ENCODE measurements around the gene ZNF830. TPM values are rescaled to one million over a fixed set of nuclear protein-coding genes. Genes with fewer than 3 reads are reported as not detected.
"Not testable (repeated sequence)": the region's sequence is repeated elsewhere in the genome, so short reads cannot be mapped to it uniquely, and the experiment has no call there.

ZNF830 gene
- total and polyA plus RNA-seq, 2 of the 13 experiments (the other 11 are each of a cell fraction or from before 2014, with no cell fraction given): 6.1 to 19.0 TPM

DNA sequence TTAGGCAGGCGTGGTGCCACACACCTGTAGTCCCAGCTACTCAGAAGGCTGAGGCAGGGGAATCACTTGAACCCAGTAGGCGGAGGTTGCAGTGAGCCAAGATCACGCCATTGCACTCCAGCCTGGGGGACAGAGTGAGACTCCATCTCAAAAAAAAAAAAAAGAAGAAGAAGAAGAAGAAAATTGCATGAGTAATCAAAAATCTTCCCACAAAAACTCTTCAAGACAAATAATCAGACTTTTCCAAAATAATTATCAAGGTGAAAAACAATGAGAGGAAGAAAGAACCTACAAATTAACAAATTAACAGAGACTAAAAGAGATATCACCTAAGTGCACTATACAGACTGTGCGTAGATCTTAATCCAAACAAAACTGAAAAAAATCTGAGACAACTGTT is 10.6 kb upstream of the ZNF830 start:
- BruUV-seq (replicated peaks); ATAC-seq; intact Hi-C loops (cut with micrococcal nuclease; ENCODE audit: unreplicated experiment); H3K79me2 ChIP-seq (ENCODE audit: insufficient read depth, low read length); CTCF ChIA-PET (ENCODE audit: low intra/inter-chr PET ratio, low total read pairs); in situ Hi-C loops (cut with HindIII; ENCODE audit: extremely low pct_ligation_motif_present, low pct_unique_long_range_greater_than_20kb); H3K27me3 ChIP-seq (ENCODE audit: control insufficient read depth in 1 of 2, insufficient read depth in 2 of 2, low read length in 2 of 2); H3K36me3 ChIP-seq (replicated peaks in 1 of 2; ENCODE audit: control insufficient read depth in 1 of 2, insufficient read depth in 2 of 2, low read length in 2 of 2); POLR2A ChIA-PET; H4K20me1 ChIP-seq (ENCODE audit: insufficient read depth, low read length); FAIRE-seq; H3K4me2 ChIP-seq (ENCODE audit: low read depth, low read length); H3K4me1 ChIP-seq (ENCODE audit: insufficient read depth, low read length); DNase-seq (ENCODE audit: low spot score); H3K9ac ChIP-seq (ENCODE audit: insufficient read depth, low read depth, low read length); H2AFZ ChIP-seq (ENCODE audit: low read length); H3K4me3 ChIP-seq (replicated peaks in 1 of 3; ENCODE audit: insufficient read depth in 1 of 3, low read depth in 2 of 3, low read length in 3 of 3); H3K27ac ChIP-seq (ENCODE audit: extremely low read length, insufficient read depth, low read length); H3K9me3 ChIP-seq (ENCODE audit: low read length): not testable (repeated sequence)
- 0 out of 4 replicates have a peak, but pooled peaks of 1 of the 2 experiments have one; percentile 13 for TF ChIP-seq MAFK (conservative IDR thresholded peaks at IDR 0.05 in 1 of 2, IDR thresholded peaks at IDR 0.05 in 1 of 2; ENCODE audit: low read length in 2 of 2)
- 78% methylated on average over 4 of the region's 4 CpGs for WGBS (ENCODE audit: low lambda C conversion rate)

DNA sequence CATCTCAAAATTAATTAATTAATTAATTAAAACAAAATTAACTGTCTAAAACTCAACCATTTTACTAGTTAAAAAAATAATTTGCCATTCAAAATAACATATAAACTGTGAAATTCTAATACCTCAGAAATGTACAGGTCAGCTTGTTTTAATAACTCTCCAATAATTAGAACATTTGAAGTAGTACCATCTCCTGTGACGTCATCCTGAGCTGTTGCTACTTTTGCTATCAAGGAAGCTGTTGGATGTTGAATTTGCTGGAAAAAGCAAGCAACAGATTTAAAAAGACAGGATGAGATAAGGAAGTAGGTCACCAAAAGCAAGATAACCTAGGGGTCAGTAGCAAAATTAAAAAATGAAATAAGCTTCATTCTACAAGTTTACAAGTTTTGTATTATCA is 2.9 kb upstream of the ZNF830 start:
- peaks cover 18% of the 10 kb centered on the region for H3K4me1 ChIP-seq (ENCODE audit: insufficient read depth, low read length)
- no TSS peak for BruUV-seq (replicated peaks)
- H3K27me3 ChIP-seq (ENCODE audit: control insufficient read depth in 1 of 2, insufficient read depth in 2 of 2, low read length in 2 of 2): no peaks in the 10 kb centered on the region; a peak in 1 of 5 replicates
- no peak overlapping the region for H2AFZ ChIP-seq (ENCODE audit: low read length)
- FAIRE-seq: no peak
- TF ChIP-seq POLR2AphosphoS5 (IDR thresholded peaks at IDR 0.05; ENCODE audit: low read depth, low read length): no peak
- TF ChIP-seq PBX3 (CRISPR knock-in tag; IDR thresholded peaks at IDR 0.05; ENCODE audit: borderline replicate concordance): no peak
- no peak for TF ChIP-seq ZNF232 (CRISPR knock-in tag; IDR thresholded peaks at IDR 0.05; ENCODE audit: borderline replicate concordance)
- peak in 1 of 2 experiments; percentile 26; a peak in 1 of 4 replicates for TF ChIP-seq MAFK (conservative IDR thresholded peaks at IDR 0.05 in 1 of 2, IDR thresholded peaks at IDR 0.05 in 1 of 2; ENCODE audit: low read length in 2 of 2)
- TF ChIP-seq SP2 (CRISPR knock-in tag; IDR thresholded peaks at IDR 0.05): no peak
- TF ChIP-seq AKNA (CRISPR knock-in tag; IDR thresholded peaks at IDR 0.05; ENCODE audit: borderline replicate concordance): no peak
- no peak for TF ChIP-seq SALL1 (CRISPR knock-in tag; IDR thresholded peaks at IDR 0.05)
- peak; percentile 53 for TF ChIP-seq ATF7 (IDR thresholded peaks at IDR 0.05)
- TF ChIP-seq ATF7 (CRISPR knock-in tag; IDR thresholded peaks at IDR 0.05): no peak
- peak; percentile 82 for TF ChIP-seq CREB1 (IDR thresholded peaks at IDR 0.05)
- TF ChIP-seq CREB1 (CRISPR knock-in tag; IDR thresholded peaks at IDR 0.05): no peak
- H3K79me2 ChIP-seq (ENCODE audit: insufficient read depth, low read length): peaks cover 21% of the 10 kb centered on the region
- H3K36me3 ChIP-seq (replicated peaks in 1 of 2; ENCODE audit: control insufficient read depth in 1 of 2, insufficient read depth in 2 of 2, low read length in 2 of 2): no peaks in the 10 kb centered on the region
- DNase-seq (ENCODE audit: low spot score): no peak
- H3K9me3 ChIP-seq (ENCODE audit: low read length): no peaks in the 10 kb centered on the region
- no peak overlapping the region for H3K9ac ChIP-seq (ENCODE audit: insufficient read depth, low read depth, low read length)
- no peak overlapping the region for H3K4me2 ChIP-seq (ENCODE audit: low read depth, low read length)
- H3K4me3 ChIP-seq (replicated peaks in 1 of 3; ENCODE audit: insufficient read depth in 1 of 3, low read depth in 2 of 3, low read length in 3 of 3): no peak overlapping the region
- no peak overlapping the region for H3K27ac ChIP-seq (ENCODE audit: extremely low read length, insufficient read depth, low read length)
- ChIA-PET CTCF (ENCODE audit: low intra/inter-chr PET ratio, low total read pairs) (no interaction called here), POLR2A (no interaction called here)
- no peaks in the 10 kb centered on the region for H4K20me1 ChIP-seq (ENCODE audit: insufficient read depth, low read length)
- intact Hi-C loops (cut with micrococcal nuclease; ENCODE audit: unreplicated experiment): no loop called here
- no peak for ATAC-seq
- WGBS (ENCODE audit: low lambda C conversion rate): 76% methylated on average over 1 of the region's 1 CpG
- in situ Hi-C loops (cut with HindIII; ENCODE audit: extremely low pct_ligation_motif_present, low pct_unique_long_range_greater_than_20kb): no loop called here
